Muscle of arm (tissue), 12 donors: Measurements from ENCODE around the gene KAT8. TPM values are rescaled to one million over a fixed set of nuclear protein-coding genes. Genes with fewer than 3 reads are reported as not detected.

Experiments
- polyA plus RNA-seq, 12 donors: library from polyadenylated mRNA; unstranded; fragments of 120-200 nt; gene quantifications; one replicate each; pipeline ENCODE4 v1.2.1, GENCODE V29; 2013; ENCODE audit not compliant: insufficient read length in 12 of 12

Gene KAT8
- polyA plus RNA-seq, 12 donors: 41.5 to 63.1 (median 46.7) TPM; not detected in 1

Other genes starting within 250 kb of the KAT8 start
- 10 to 100 TPM in 11 of 12 donors, not detected in 1; 24.7 to 34.9 (median 27.2) TPM for gene BCL7C, start 223.6 kb upstream of the KAT8 start, polyA plus RNA-seq
- gene CTF1, start 221.1 kb upstream of the KAT8 start, polyA plus RNA-seq: 10 to 100 TPM in 5 of 12 donors, 1 to 10 TPM in 5, not detected in 2; 8.7 to 15.7 (median 10.5) TPM
- 10 to 100 TPM in 5 of 12 donors, 1 to 10 TPM in 6, not detected in 1; 5.3 to 29.1 (median 9.5) TPM for gene FBXL19, start 194.1 kb upstream of the KAT8 start, polyA plus RNA-seq
- gene ORAI3, start 168.6 kb upstream of the KAT8 start, polyA plus RNA-seq: 10 to 100 TPM in 3 of 12 donors, 1 to 10 TPM in 8, not detected in 1; 7.4 to 11.3 (median 8.8) TPM
- gene SETD1A, start 159.9 kb upstream of the KAT8 start, polyA plus RNA-seq: 10 to 100 TPM in 9 of 12 donors, 1 to 10 TPM in 2, not detected in 1; 9.5 to 19.5 (median 11.0) TPM
- 10 to 100 TPM in 1 of 12 donors, 1 to 10 TPM in 10, not detected in 1; 6.9 to 16.3 (median 9.0) TPM for gene HSD3B7, start 132.5 kb upstream of the KAT8 start, polyA plus RNA-seq
- 1 to 10 TPM in 6 of 12 donors, under 1 TPM in 4, not detected in 2; 0.78 to 7.1 (median 1.5) TPM for gene STX1B, start 107.0 kb upstream of the KAT8 start, polyA plus RNA-seq
- 10 to 100 TPM in 11 of 12 donors, not detected in 1; 33.1 to 71.9 (median 39.3) TPM for gene STX4, start 84.1 kb upstream of the KAT8 start, polyA plus RNA-seq
- gene ZNF668, start 43.4 kb upstream of the KAT8 start, polyA plus RNA-seq: 1 to 10 TPM in 11 of 12 donors, not detected in 1; 5.3 to 9.5 (median 7.2) TPM
- gene ZNF646, start 43.2 kb upstream of the KAT8 start, polyA plus RNA-seq: 10 to 100 TPM in 2 of 12 donors, 1 to 10 TPM in 9, not detected in 1; 7.1 to 13.3 (median 9.5) TPM
- 10 to 100 TPM in 1 of 12 donors, 1 to 10 TPM in 10, not detected in 1; 1.8 to 16.4 (median 4.6) TPM for gene PRSS53, start 28.7 kb upstream of the KAT8 start, polyA plus RNA-seq
- 10 to 100 TPM in 11 of 12 donors, not detected in 1; 50.0 to 71.5 (median 58.6) TPM for gene VKORC1, start 22.9 kb upstream of the KAT8 start, polyA plus RNA-seq
- 10 to 100 TPM in 11 of 12 donors, not detected in 1; 19.1 to 30.0 (median 24.8) TPM for gene BCKDK, start 9.3 kb upstream of the KAT8 start, polyA plus RNA-seq
- gene PRSS8, start 18.1 kb downstream of the KAT8 start, polyA plus RNA-seq: 10 to 100 TPM in 2 of 12 donors, 1 to 10 TPM in 2, under 1 TPM in 6, not detected in 2; 0.16 to 39.2 (median 0.61) TPM
- gene PRSS36, start 32.4 kb downstream of the KAT8 start, polyA plus RNA-seq: 1 to 10 TPM in 8 of 12 donors, under 1 TPM in 2, not detected in 2; 0.92 to 2.0 (median 1.4) TPM
- gene FUS, start 62.5 kb downstream of the KAT8 start, polyA plus RNA-seq: 1,000 to 10,000 TPM in 1 of 12 donors, 100 to 1,000 TPM in 11; 290 to 4,308 (median 418) TPM
- 10 to 100 TPM in 3 of 12 donors, 1 to 10 TPM in 8, not detected in 1; 3.8 to 28.0 (median 6.0) TPM for gene PYCARD, start 85.1 kb downstream of the KAT8 start, polyA plus RNA-seq
- gene TRIM72, start 96.5 kb downstream of the KAT8 start, polyA plus RNA-seq: 10 to 100 TPM in 11 of 12 donors, not detected in 1; 19.1 to 87.8 (median 58.2) TPM
- gene PYDC1, start 99.5 kb downstream of the KAT8 start, polyA plus RNA-seq: 1 to 10 TPM in 5 of 12 donors, under 1 TPM in 5, not detected in 2; 0.27 to 2.1 (median 0.95) TPM
- gene ITGAM, start 142.3 kb downstream of the KAT8 start, polyA plus RNA-seq: 1 to 10 TPM in 11 of 12 donors, not detected in 1; 2.1 to 9.2 (median 3.2) TPM
- 1 to 10 TPM in 4 of 12 donors, under 1 TPM in 6, not detected in 2; 0.34 to 7.5 (median 0.84) TPM for gene ITGAX, start 237.5 kb downstream of the KAT8 start, polyA plus RNA-seq